NT2/D1 (cell line): ENCODE measurements around the gene PHF8.

Experiments used
- DNase-seq: peaks from one replicate; pipeline ENCODE4 v3.0.0-alpha.2; 2011; ENCODE audit warnings: low read depth, low spot score
- H3K27me3 ChIP-seq: 2 replicates; pipeline ENCODE4 v1.6.0; 2011; ENCODE audit warnings: mild to moderate bottlenecking; ENCODE audit not compliant: insufficient read length, insufficient read depth
- H3K36me3 ChIP-seq: 2 replicates; pipeline ENCODE4 v1.6.1; 2011; ENCODE audit warnings: mild to moderate bottlenecking, low read length, mixed read lengths; ENCODE audit not compliant: insufficient read depth, insufficient read length
- H3K4me1 ChIP-seq: 2 replicates; pipeline ENCODE4 v1.5.1; 2011; ENCODE audit not compliant: insufficient read depth, insufficient read length
- H3K4me3 ChIP-seq: 2 replicates; pipeline ENCODE4 v1.5.1; 2011; ENCODE audit warnings: low read depth; ENCODE audit not compliant: insufficient read length
- H3K9ac ChIP-seq: 2 replicates; pipeline ENCODE4 v1.6.0; 2011; ENCODE audit warnings: low read depth; ENCODE audit not compliant: insufficient read length
- H3K9me3 ChIP-seq: 2 replicates; pipeline ENCODE4 v1.5.1; 2011; ENCODE audit warnings: mild to moderate bottlenecking, low read length; ENCODE audit not compliant: insufficient read depth
- SUZ12 ChIP-seq: IDR thresholded peaks from 2 replicates; pipeline ENCODE4 v1.6.1; 2011; ENCODE audit not compliant: insufficient read length, insufficient read depth; ENCODE audit errors: extremely low read depth
- YY1 ChIP-seq: IDR thresholded peaks from 2 replicates; pipeline ENCODE4 v1.6.1; 2011; ENCODE audit not compliant: insufficient read length, insufficient read depth
- ZNF274 ChIP-seq: IDR thresholded peaks from 2 replicates; pipeline ENCODE4 v1.6.1; 2011; ENCODE audit warnings: mild to moderate bottlenecking, low read depth, low read length

Gene PHF8

GRCh38 chrX:54045563-54046228, 1.4 kb upstream of the PHF8 start:
- Histone ChIP-seq H3K36me3 (peaks cover 14% of the 10 kb centered on the region), H3K9ac (peak overlapping the region; percentile 93), H3K27me3 (no peaks in the 10 kb centered on the region), H3K9me3 (no peaks in the 10 kb centered on the region), H3K4me3 (peak overlapping the region; percentile 82), H3K4me1 (peaks cover 4% of the 10 kb centered on the region)
- TF ChIP-seq SUZ12 (no peak), YY1 (no peak), ZNF274 (no peak)
- no peak for DNase-seq

- no peak for DNase-seq
- Histone ChIP-seq H3K9ac (peak overlapping the region; percentile 93), H3K4me3 (peak overlapping the region; percentile 82), H3K4me1 (peaks cover 4% of the 10 kb centered on the region), H3K9me3 (no peaks in the 10 kb centered on the region), H3K27me3 (no peaks in the 10 kb centered on the region), H3K36me3 (peaks cover 22% of the 10 kb centered on the region)
- TF ChIP-seq SUZ12 (no peak), ZNF274 (no peak), YY1 (no peak)
These were observed 635 bp upstream of the PHF8 start for GRCh38 chrX:54044877-54045338.

GRCh38 chrX:54043541-54044125, 640 bp downstream of the PHF8 start:
- peaks cover 4% of the 10 kb centered on the region for H3K4me1 ChIP-seq
- H3K9me3 ChIP-seq: no peaks in the 10 kb centered on the region
- peak overlapping the region; percentile 95 for H3K9ac ChIP-seq
- peak overlapping the region; percentile 82 for H3K4me3 ChIP-seq
- peaks cover 30% of the 10 kb centered on the region for H3K36me3 ChIP-seq
- no peaks in the 10 kb centered on the region for H3K27me3 ChIP-seq
- DNase-seq: peak; percentile 28
- TF ChIP-seq YY1 (no peak), SUZ12 (no peak), ZNF274 (no peak)

- TF ChIP-seq YY1 (no peak), ZNF274 (no peak), SUZ12 (no peak)
- Histone ChIP-seq H3K27me3 (no peaks in the 10 kb centered on the region), H3K9ac (peak overlapping the region; percentile 95), H3K4me1 (peaks cover 2% of the 10 kb centered on the region), H3K9me3 (no peaks in the 10 kb centered on the region), H3K4me3 (peak overlapping the region; percentile 82), H3K36me3 (peaks cover 34% of the 10 kb centered on the region)
- DNase-seq: no peak
These were observed 1.2 kb downstream of the PHF8 start for GRCh38 chrX:54043056-54043455.

GRCh38 chrX:54042609-54043021, 1.7 kb downstream of the PHF8 start:
- Histone ChIP-seq H3K36me3 (peaks cover 38% of the 10 kb centered on the region), H3K4me1 (peaks cover 2% of the 10 kb centered on the region), H3K4me3 (peak overlapping the region; percentile 82), H3K9me3 (no peaks in the 10 kb centered on the region), H3K9ac (peak overlapping the region; percentile 95), H3K27me3 (no peaks in the 10 kb centered on the region)
- peak; percentile 35 for DNase-seq
- TF ChIP-seq ZNF274 (no peak), SUZ12 (no peak), YY1 (no peak)

- no peaks in the 10 kb centered on the region for H3K27me3 ChIP-seq
- DNase-seq: no peak
- TF ChIP-seq SUZ12 (no peak), YY1 (no peak), ZNF274 (no peak)
- no peak overlapping the region for H3K4me3 ChIP-seq
- no peaks in the 10 kb centered on the region for H3K4me1 ChIP-seq
- peaks cover 65% of the 10 kb centered on the region for H3K36me3 ChIP-seq
- H3K9me3 ChIP-seq: no peaks in the 10 kb centered on the region
- H3K9ac ChIP-seq: no peak overlapping the region
These were observed 13.9 kb downstream of the PHF8 start for GRCh38 chrX:54030329-54030728.

GRCh38 chrX:54029529-54030143, 14.6 kb downstream of the PHF8 start:
- Histone ChIP-seq H3K9ac (no peak overlapping the region), H3K4me1 (no peaks in the 10 kb centered on the region), H3K36me3 (peaks cover 62% of the 10 kb centered on the region), H3K27me3 (no peaks in the 10 kb centered on the region), H3K9me3 (no peaks in the 10 kb centered on the region), H3K4me3 (no peak overlapping the region)
- TF ChIP-seq ZNF274 (no peak), YY1 (no peak), SUZ12 (no peak)
- DNase-seq: no peak
